Stimulated activated CD8-positive, alpha-beta memory T cell treated with anti-CD3 and anti-CD28 coated beads, Interleukin-7, amount 100 ng/mL, for 4 hours (primary cell): ENCODE measurements around the gene MST1.

ENCODE experiments used
- DNase-seq, 2 donors: peaks; one replicate each; pipeline ENCODE4 v3.0.0-alpha.2; 2020; ENCODE audit warnings: low read depth in 2 of 2

The MST1 gene

GRCh38 chr3:49674497-49674983 is 14.7 kb downstream of the MST1 start:
- DNase-seq, result peak in 1 of 2 donors; percentile 20

GRCh38 chr3:49673715-49674496 is 15.4 kb downstream of the MST1 start, which contains the start of gene APEH:
APEH (plus strand) TSS chr3:49674351; CDS start chr3:49674402, 51 bp downstream.
- DNase-seq, result peak; percentile 95 to 98

- no peak for DNase-seq
These were observed 16.1 kb downstream of the MST1 start for GRCh38 chr3:49673121-49673714.

- DNase-seq, result peak; percentile 50 to 56
These were observed 17.7 kb downstream of the MST1 start for GRCh38 chr3:49671291-49672288.

- no peak for DNase-seq
These were observed 18.4 kb downstream of the MST1 start for GRCh38 chr3:49670940-49671290.

- no peak for DNase-seq
These were observed 19.9 kb downstream of the MST1 start for GRCh38 chr3:49669352-49669751.

- no peak for DNase-seq
These were observed 20.4 kb downstream of the MST1 start for GRCh38 chr3:49668861-49669260.

GRCh38 chr3:49668414-49668797 is 20.9 kb downstream of the MST1 start:
- DNase-seq, result no peak

- DNase-seq, result no peak
These were observed 21.4 kb downstream of the MST1 start for GRCh38 chr3:49667701-49668413.

GRCh38 chr3:49666592-49666991 is 22.7 kb downstream of the MST1 start:
- no peak for DNase-seq

- DNase-seq, result no peak
These were observed 23.3 kb downstream of the MST1 start for GRCh38 chr3:49665822-49666519.

- no peak for DNase-seq
These were observed 25.0 kb downstream of the MST1 start for GRCh38 chr3:49664300-49664699.

GRCh38 chr3:49663831-49664230 is 25.4 kb downstream of the MST1 start:
- no peak for DNase-seq

- no peak for DNase-seq
These were observed 26.4 kb downstream of the MST1 start for GRCh38 chr3:49662720-49663413.

- no peak for DNase-seq
These were observed 27.3 kb downstream of the MST1 start for GRCh38 chr3:49662021-49662420.

GRCh38 chr3:49661281-49661680 is 28.0 kb downstream of the MST1 start:
- DNase-seq, result no peak

GRCh38 chr3:49659756-49660155 is 29.5 kb downstream of the MST1 start:
- DNase-seq, result no peak

GRCh38 chr3:49658711-49659110 is 30.6 kb downstream of the MST1 start:
- DNase-seq, result no peak

- no peak for DNase-seq
These were observed 31.9 kb downstream of the MST1 start for GRCh38 chr3:49657208-49657915.
